DOHH2 (cell line): ENCODE measurements around the gene ASAP2.

Experiments used
- H3F3A ChIP-seq: fragments of 200-600 bp; sonication (generic), shearing (Covaris generic); 2 replicates; pipeline ENCODE4 v1.6.0; 2016; ENCODE audit warnings: antibody characterized with exemption, mild to moderate bottlenecking; ENCODE audit not compliant: control insufficient read depth, insufficient read depth
- H3K27ac ChIP-seq: fragments of 200-600 bp; sonication (generic); 2 replicates; pipeline ENCODE4 v1.5.1; 2014; ENCODE audit warnings: low read depth, mild to moderate bottlenecking, low read length, moderate library complexity
- H3K27me3 ChIP-seq: fragments of 200-600 bp; sonication (generic); 2 replicates; pipeline ENCODE4 v1.6.1; 2014; ENCODE audit warnings: mild to moderate bottlenecking, low read length, mixed read lengths; ENCODE audit not compliant: control insufficient read depth
- H3K36me3 ChIP-seq: fragments of 200-600 bp; sonication (generic); 2 replicates; pipeline ENCODE4 v1.6.1; 2014; ENCODE audit warnings: mild to moderate bottlenecking, low read length, moderate library complexity, mixed read lengths; ENCODE audit not compliant: control insufficient read depth
- H3K4me1 ChIP-seq: fragments of 200-600 bp; sonication (generic); 2 replicates; pipeline ENCODE4 v1.6.1; 2014; ENCODE audit warnings: mild to moderate bottlenecking, low read length, mixed read lengths; ENCODE audit not compliant: control insufficient read depth
- H3K4me2 ChIP-seq: fragments of 200-600 bp; sonication (generic); 2 replicates; pipeline ENCODE4 v1.6.0; 2014; ENCODE audit warnings: mild to moderate bottlenecking, low read length, moderate library complexity
- H3K4me3 ChIP-seq: fragments of 200-600 bp; sonication (generic); 2 replicates; pipeline ENCODE4 v1.5.1; 2014; ENCODE audit warnings: mild to moderate bottlenecking, low read length, mixed read lengths
- H3K79me2 ChIP-seq: fragments of 200-600 bp; sonication (generic); 2 replicates; pipeline ENCODE4 v1.6.1; 2014; ENCODE audit warnings: mild to moderate bottlenecking, low read length, mixed read lengths; ENCODE audit not compliant: control insufficient read depth
- H3K9me2 ChIP-seq: fragments of 200-600 bp; sonication (generic); replicated peaks from 2 replicates; pipeline ENCODE4 v1.6.1; 2014; ENCODE audit warnings: mild to moderate bottlenecking, low read length, mixed read lengths; ENCODE audit not compliant: control insufficient read depth
- H3K9me3 ChIP-seq: fragments of 200-600 bp; sonication (generic); 2 replicates; pipeline ENCODE4 v1.6.1; 2014; ENCODE audit warnings: antibody characterized with exemption, low read length, mixed read lengths; ENCODE audit not compliant: control insufficient read depth, insufficient read depth
- H4K20me1 ChIP-seq: fragments of 200-600 bp; sonication (generic); 2 replicates; pipeline ENCODE4 v1.6.0; 2014; ENCODE audit warnings: low read depth, mild to moderate bottlenecking, antibody characterized with exemption, low read length, moderate library complexity; ENCODE audit not compliant: control insufficient read depth, insufficient read depth
- CTCF ChIP-seq: fragments of 200-600 bp; sonication (generic); IDR thresholded peaks from one replicate; pipeline ENCODE4 v1.5.1; 2014; ENCODE audit warnings: antibody characterized with exemption, mild to moderate bottlenecking, low read depth, low read length; ENCODE audit not compliant: poor library complexity, severe bottlenecking
- EZH2phosphoT487 ChIP-seq: fragments of 200-600 bp; sonication (generic); IDR thresholded peaks from 2 replicates; pipeline ENCODE4 v1.6.1; 2017; ENCODE audit warnings: borderline replicate concordance, mild to moderate bottlenecking, antibody characterized with exemption, low read length, moderate library complexity, mixed read lengths

ASAP2 gene

GRCh38 chr2:9268301-9269080 is 61.9 kb downstream of the ASAP2 start:
- no peak overlapping the region for H3K27ac ChIP-seq
- H3K79me2 ChIP-seq = no peaks in the 10 kb centered on the region

GRCh38 chr2:9269295-9269694 is 62.7 kb downstream of the ASAP2 start:
- Histone ChIP-seq H3K27ac (no peak overlapping the region), H3K9me2 (no peaks in the 10 kb centered on the region), H3K79me2 (no peaks in the 10 kb centered on the region), H3K4me3 (no peak overlapping the region), H3K27me3 (no peaks in the 10 kb centered on the region), H3F3A (no peaks in the 10 kb centered on the region), H4K20me1 (no peaks in the 10 kb centered on the region), H3K36me3 (no peaks in the 10 kb centered on the region), H3K4me1 (no peaks in the 10 kb centered on the region), H3K9me3 (no peaks in the 10 kb centered on the region), H3K4me2 (no peak overlapping the region)
- no peak for TF ChIP-seq EZH2phosphoT487
- no peak for TF ChIP-seq CTCF

More at GRCh38 chr2:9268301-9269080, 61.9 kb downstream of the ASAP2 start:
- no peak overlapping the region for H3K4me2 ChIP-seq
- H3K9me2 ChIP-seq = no peaks in the 10 kb centered on the region
- no peaks in the 10 kb centered on the region for H3F3A ChIP-seq
- H3K9me3 ChIP-seq = no peaks in the 10 kb centered on the region
- TF ChIP-seq EZH2phosphoT487 (no peak), CTCF (no peak)
- H4K20me1 ChIP-seq = no peaks in the 10 kb centered on the region
- H3K36me3 ChIP-seq = no peaks in the 10 kb centered on the region
- H3K4me3 ChIP-seq = no peak overlapping the region
- no peaks in the 10 kb centered on the region for H3K4me1 ChIP-seq
- no peaks in the 10 kb centered on the region for H3K27me3 ChIP-seq

- Histone ChIP-seq H3K9me3 (no peaks in the 10 kb centered on the region), H4K20me1 (no peaks in the 10 kb centered on the region), H3K4me3 (no peak overlapping the region), H3F3A (no peaks in the 10 kb centered on the region), H3K27ac (no peak overlapping the region), H3K36me3 (no peaks in the 10 kb centered on the region), H3K79me2 (no peaks in the 10 kb centered on the region), H3K4me2 (no peak overlapping the region), H3K9me2 (no peaks in the 10 kb centered on the region), H3K27me3 (no peaks in the 10 kb centered on the region), H3K4me1 (no peaks in the 10 kb centered on the region)
- TF ChIP-seq CTCF (no peak), EZH2phosphoT487 (no peak)
Observed at GRCh38 chr2:9269695-9270360, 63.2 kb downstream of the ASAP2 start.
